ENCODE measurements around the gene EFNA5.

- no peak for TF ChIP-seq CTCF (IDR thresholded peaks at IDR 0.05; ENCODE audit: low read depth, low read length, missing input control)
- no peak for TF ChIP-seq TAF1 (conservative IDR thresholded peaks at IDR 0.05)
- no peak for TF ChIP-seq GABPA (IDR thresholded peaks at IDR 0.05 in 1 of 2, conservative IDR thresholded peaks at IDR 0.05 in 1 of 2)
- TF ChIP-seq, protein P1, sequence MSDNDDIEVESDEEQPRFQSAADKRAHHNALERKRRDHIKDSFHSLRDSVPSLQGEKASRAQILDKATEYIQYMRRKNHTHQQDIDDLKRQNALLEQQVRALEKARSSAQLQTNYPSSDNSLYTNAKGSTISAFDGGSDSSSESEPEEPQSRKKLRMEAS (IDR thresholded peaks at IDR 0.05), result no peak
- TF ChIP-seq RAD21 (IDR thresholded peaks at IDR 0.05), result no peak
These were observed 131.8 kb downstream of the EFNA5 start for GRCh38 chr5:107538805-107539445.

All from liver (tissue), 3 donors.